B cell (primary cell): ENCODE data around the gene TATDN2. TPM values are rescaled to one million over a fixed set of nuclear protein-coding genes. Genes with fewer than 3 reads are reported as not detected.

Experiments
- ATAC-seq: fragments of 200-7000 bp; cut with Tn5 transposase; one replicate; pipeline ENCODE4 v1.10.0; 2021; ENCODE audit warnings: low read depth, mild to moderate bottlenecking, moderate number of reproducible peaks, moderate library complexity
- CTCF ChIA-PET: fragments of 350-600 bp; sonication (Branson Sonifier 250); formaldehyde crosslinking; loops from one replicate; lab custom pipeline; 2021; ENCODE audit warnings: antibody characterized with exemption, inconsistent platforms; lab: Charles Lee
- POLR2A ChIA-PET: fragments of 350-600 bp; sonication (Branson Sonifier 250); formaldehyde crosslinking; loops from one replicate; lab custom pipeline; 2021; ENCODE audit warnings: antibody characterized with exemption; lab: Charles Lee
- DNase-seq: peaks from one replicate; pipeline ENCODE4 v3.0.0; 2013
- H2AFZ ChIP-seq: 2 replicates; pipeline ENCODE4 v1.6.1; 2012; ENCODE audit warnings: mild to moderate bottlenecking, low read depth, low read length; ENCODE audit not compliant: insufficient read depth, poor library complexity, severe bottlenecking
- H3K27ac ChIP-seq, 2 donors: 1 replicate in 1 of 2; 2 replicates in 1 of 2; pipeline ENCODE4 v1.5.1; 2012 to 2013; ENCODE audit warnings: low read length in 2 of 2, mild to moderate bottlenecking in 2 of 2, moderate library complexity in 1 of 2
- H3K27me3 ChIP-seq, 4 experiments: fragments of 200-600 bp in 1 of 4; sonication (generic) in 1 of 4; replicated peaks in 1 of 4; 1 replicate in 2 of 4; 2 replicates in 2 of 4; pipeline versions ENCODE4 v1.6.1 to v1.7.0; 2013 to 2016; ENCODE audit warnings: low read length in 3 of 4, mild to moderate bottlenecking in 2 of 4, mixed read lengths in 1 of 4, moderate library complexity in 1 of 4; ENCODE audit not compliant: insufficient read depth in 4 of 4, control insufficient read depth in 3 of 4; ENCODE audit errors: control extremely low read depth in 1 of 4
- H3K36me3 ChIP-seq, 2 experiments: replicated peaks in 1 of 2; 1 replicate in 1 of 2; 2 replicates in 1 of 2; pipeline versions ENCODE4 v1.6.1 to v1.7.1; 2013; ENCODE audit warnings: low read length in 1 of 2; ENCODE audit not compliant: insufficient read depth in 2 of 2, control insufficient read depth in 1 of 2; ENCODE audit errors: control extremely low read depth in 1 of 2, extremely low read depth in 1 of 2
- H3K4me1 ChIP-seq, 2 donors: fragments of 200-600 bp in 1 of 2; sonication (generic) in 1 of 2; 1 replicate in 1 of 2; 2 replicates in 1 of 2; pipeline versions ENCODE4 v1.5.1 to v1.6.1; 2013 to 2017; ENCODE audit warnings: low read length in 2 of 2; ENCODE audit not compliant: control insufficient read depth in 2 of 2, insufficient read depth in 2 of 2
- H3K4me2 ChIP-seq: replicated peaks from 2 replicates; pipeline ENCODE3; 2012; ENCODE audit warnings: mild to moderate bottlenecking, low read depth, low read length; ENCODE audit not compliant: poor library complexity, severe bottlenecking
- H3K4me3 ChIP-seq, 5 experiments: fragments of 200-600 bp in 1 of 5; sonication (generic) in 1 of 5; 1 replicate in 3 of 5; 2 replicates in 2 of 5; pipeline versions ENCODE4 v1.5.1 to v1.7.0; 2011 to 2016; ENCODE audit warnings: low read length in 4 of 5, mild to moderate bottlenecking in 4 of 5, low read depth in 2 of 5, control low read depth in 1 of 5, moderate library complexity in 1 of 5; ENCODE audit not compliant: insufficient read depth in 1 of 5; ENCODE audit errors: control extremely low read depth in 1 of 5, extremely low read depth in 1 of 5
- H3K79me2 ChIP-seq: fragments of 200-600 bp; sonication (generic); one replicate; pipeline ENCODE4 v1.6.0; 2016; ENCODE audit warnings: low read length; ENCODE audit not compliant: control insufficient read depth, insufficient read depth
- H3K9ac ChIP-seq: fragments of 200-600 bp; sonication (generic); 2 replicates; pipeline ENCODE4 v1.6.1; 2017; ENCODE audit warnings: mild to moderate bottlenecking, low read length, moderate library complexity
- H3K9me3 ChIP-seq, 3 donors: one replicate each; pipeline versions ENCODE4 v1.6.1 to v1.7.1; 2013; ENCODE audit warnings: low read length in 2 of 3; ENCODE audit not compliant: control insufficient read depth in 2 of 3, insufficient read depth in 1 of 3; ENCODE audit errors: control extremely low read depth in 1 of 3
- H4K20me1 ChIP-seq: 2 replicates; pipeline ENCODE4 v1.6.0; 2012; ENCODE audit warnings: mild to moderate bottlenecking, low read length; ENCODE audit not compliant: insufficient read depth, control insufficient read depth, poor library complexity, severe bottlenecking
- H3K27ac Mint-ChIP-seq: one replicate; pipeline ENCODE4 v1.8.0; 2021; ENCODE audit warnings: mixed read lengths
- H3K27me3 Mint-ChIP-seq: one replicate; pipeline ENCODE4 v1.8.0; 2021; ENCODE audit warnings: mixed read lengths
- H3K4me1 Mint-ChIP-seq: one replicate; pipeline ENCODE4 v1.8.0; 2021; ENCODE audit warnings: mixed read lengths
- H3K4me3 Mint-ChIP-seq: one replicate; pipeline ENCODE4 v1.8.0; 2021; ENCODE audit warnings: mixed read lengths
- H3K9me3 Mint-ChIP-seq: one replicate; pipeline ENCODE4 v1.8.0; 2022; ENCODE audit warnings: mixed read lengths; ENCODE audit not compliant: insufficient read depth
- EZH2 ChIP-seq: IDR thresholded peaks from 2 replicates; pipeline ENCODE4 v1.6.1; 2012; ENCODE audit warnings: borderline replicate concordance, low read depth, mild to moderate bottlenecking, moderate library complexity, low read length; ENCODE audit not compliant: insufficient read depth, poor library complexity, severe bottlenecking
- WGBS: methylation state at CpG from one replicate; pipeline ENCODE4 v1.1.5; 2013; ENCODE audit warnings: missing lambda C conversion rate; ENCODE audit not compliant: insufficient coverage; 5-methylcytosine and 5-hydroxymethylcytosine counted together
- intact Hi-C: fragments of 100-400 bp; cut with micrococcal nuclease; formaldehyde crosslinking; loops from one replicate; pipeline ENCODE4 v1.10.0; 2022
- polyA plus RNA-seq: library from polyadenylated mRNA; depleted of rRNA; stranded (reverse); fragments of >200 nt; gene quantifications from 2 replicates; pipeline ENCODE4 v1.2.3, GENCODE V29; 2012
- total RNA-seq, 2 donors: library from RNA; stranded (reverse); fragments of 120-200 nt in 1 of 2; gene quantifications; 1 replicate in 1 of 2; 2 replicates in 1 of 2; pipeline versions ENCODE4 v1.2.3 to v1.2.4, GENCODE V29; 2013 to 2022
- TF ChIP-seq, protein P1 (sequence below): fragments of 200-600 bp; IDR thresholded peaks from one replicate; pipeline ENCODE4 v1.8.0; 2022; ENCODE audit warnings: antibody characterized with exemption, mild to moderate bottlenecking

Gene TATDN2
- total and polyA plus RNA-seq, 2 donors (not counting 1 experiment from before 2014, with no cell fraction given): 24.7 to 62.9 TPM

DNA sequence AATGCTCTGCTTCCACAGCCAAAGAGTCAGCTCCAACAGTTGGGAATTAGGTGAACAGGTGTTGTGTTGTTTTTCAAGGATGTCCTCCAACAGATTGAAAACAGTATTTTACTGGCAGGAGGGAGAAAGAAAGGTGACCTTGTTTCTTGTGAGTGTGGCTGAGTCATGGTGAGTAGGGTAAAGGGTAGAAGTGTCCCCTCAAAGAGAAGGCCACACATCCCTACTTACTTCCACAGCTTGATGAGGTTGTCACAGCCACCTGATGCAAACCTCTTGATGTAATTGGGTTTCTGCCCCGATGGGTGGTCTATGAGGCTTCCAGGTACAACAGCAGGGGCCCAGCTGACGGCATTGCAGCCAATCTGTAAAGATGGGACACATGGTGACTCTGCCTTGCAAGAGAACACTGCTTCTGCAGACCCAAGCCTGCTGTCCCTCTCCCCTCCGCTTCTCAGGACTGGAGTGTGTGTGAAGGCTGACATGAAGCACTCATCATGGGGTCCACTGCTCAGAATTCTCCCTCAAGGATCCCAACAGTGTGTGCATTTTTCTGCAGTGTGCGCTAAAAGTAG is 57.2 kb downstream of the TATDN2 start:
- Histone ChIP-seq H3K27me3 (no peaks in the 10 kb centered on the region), H3K4me1 (no peaks in the 10 kb centered on the region), H2AFZ (no peak overlapping the region), H3K9me3 (no peaks in the 10 kb centered on the region), H4K20me1 (no peaks in the 10 kb centered on the region), H3K36me3 (peaks cover 0 to 73% of the 10 kb centered on the region in 2 experiments), H3K4me2 (no peak overlapping the region), H3K27ac (no peak overlapping the region), H3K4me3 (no peak overlapping the region), H3K79me2 (peaks cover 4% of the 10 kb centered on the region), H3K9ac (no peak overlapping the region)
- CTCF ChIA-PET: interaction anchor here (1.2 to 2.0 kb wide), 2 partner anchors 15 to 22 kb away, joined by 3 to 6 read pairs; partner anchors contain the start of gene SEC13
- Mint-ChIP-seq H3K4me3 (no peak overlapping the region), H3K9me3 (no peaks in the 10 kb centered on the region), H3K27me3 (no peaks in the 10 kb centered on the region), H3K27ac (no peak overlapping the region), H3K4me1 (no peaks in the 10 kb centered on the region)
- no peak for ATAC-seq
- DNase-seq: no peak
- WGBS: 100% methylated on average over 3 of the region's 4 CpGs
- TF ChIP-seq, protein P1, sequence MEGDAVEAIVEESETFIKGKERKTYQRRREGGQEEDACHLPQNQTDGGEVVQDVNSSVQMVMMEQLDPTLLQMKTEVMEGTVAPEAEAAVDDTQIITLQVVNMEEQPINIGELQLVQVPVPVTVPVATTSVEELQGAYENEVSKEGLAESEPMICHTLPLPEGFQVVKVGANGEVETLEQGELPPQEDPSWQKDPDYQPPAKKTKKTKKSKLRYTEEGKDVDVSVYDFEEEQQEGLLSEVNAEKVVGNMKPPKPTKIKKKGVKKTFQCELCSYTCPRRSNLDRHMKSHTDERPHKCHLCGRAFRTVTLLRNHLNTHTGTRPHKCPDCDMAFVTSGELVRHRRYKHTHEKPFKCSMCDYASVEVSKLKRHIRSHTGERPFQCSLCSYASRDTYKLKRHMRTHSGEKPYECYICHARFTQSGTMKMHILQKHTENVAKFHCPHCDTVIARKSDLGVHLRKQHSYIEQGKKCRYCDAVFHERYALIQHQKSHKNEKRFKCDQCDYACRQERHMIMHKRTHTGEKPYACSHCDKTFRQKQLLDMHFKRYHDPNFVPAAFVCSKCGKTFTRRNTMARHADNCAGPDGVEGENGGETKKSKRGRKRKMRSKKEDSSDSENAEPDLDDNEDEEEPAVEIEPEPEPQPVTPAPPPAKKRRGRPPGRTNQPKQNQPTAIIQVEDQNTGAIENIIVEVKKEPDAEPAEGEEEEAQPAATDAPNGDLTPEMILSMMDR: no peak
- TF ChIP-seq EZH2: no peak
- POLR2A ChIA-PET: no interaction called here
- intact Hi-C loops: no loop called here

DNA sequence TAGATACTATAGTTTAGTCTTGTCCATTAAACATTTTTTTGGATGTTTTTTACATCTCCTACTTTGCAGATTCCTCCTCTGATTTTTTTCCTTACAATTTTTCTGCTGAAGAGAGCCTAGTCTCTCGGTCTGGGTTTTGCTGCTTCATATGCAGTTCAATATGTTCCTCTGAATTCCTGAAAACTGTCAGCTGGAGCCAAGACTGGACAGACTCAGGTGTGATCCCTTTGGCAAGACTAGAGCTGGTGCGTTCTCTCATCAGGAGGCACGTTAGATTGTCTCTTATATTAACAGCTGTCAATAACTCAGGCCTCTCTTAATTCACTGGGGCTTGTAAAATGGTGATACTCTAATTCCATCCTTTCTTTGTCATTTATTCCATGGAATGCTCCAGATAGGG is 57.9 kb downstream of the TATDN2 start:
- peaks cover 2% of the 10 kb centered on the region for H3K79me2 ChIP-seq
- no peaks in the 10 kb centered on the region for H3K9me3 ChIP-seq
- H3K4me3 Mint-ChIP-seq: no peak overlapping the region
- H3K36me3 ChIP-seq: peaks cover 0 to 73% of the 10 kb centered on the region in 2 experiments
- CTCF ChIA-PET: interaction anchor here (1.2 to 2.0 kb wide), 2 partner anchors 15 to 22 kb away, joined by 3 to 6 read pairs; partner anchors contain the start of gene SEC13
- H3K4me3 ChIP-seq: no peak overlapping the region
- no peak overlapping the region for H3K4me2 ChIP-seq
- H2AFZ ChIP-seq: no peak overlapping the region
- no peak for DNase-seq
- POLR2A ChIA-PET: no interaction called here
- ATAC-seq: no peak
- no peak overlapping the region for H3K9ac ChIP-seq
- no peaks in the 10 kb centered on the region for H3K4me1 Mint-ChIP-seq
- no peaks in the 10 kb centered on the region for H3K9me3 Mint-ChIP-seq
- no peaks in the 10 kb centered on the region for H3K27me3 Mint-ChIP-seq
- no peaks in the 10 kb centered on the region for H3K4me1 ChIP-seq
- 100% methylated on average over 1 of the region's 3 CpGs for WGBS
- no peak overlapping the region for H3K27ac Mint-ChIP-seq
- intact Hi-C loops: no loop called here
- no peak overlapping the region for H3K27ac ChIP-seq
- no peak for TF ChIP-seq EZH2
- TF ChIP-seq, protein P1: no peak
- H4K20me1 ChIP-seq: no peaks in the 10 kb centered on the region
- no peaks in the 10 kb centered on the region for H3K27me3 ChIP-seq
